ENCODE data around the gene GPC6. TPM values are rescaled to one million over a fixed set of nuclear protein-coding genes. Genes with fewer than 3 reads are reported as not detected.

GPC6 gene
- total and polyA plus RNA-seq, 9 of the 15 experiments (the other 6 are each of a cell fraction or from before 2014, with no cell fraction given) = under 0.01 to 0.20 (median 0.01) TPM; not detected in 4

- TF ChIP-seq USF1 (CRISPR knock-in tag; IDR thresholded peaks at IDR 0.05) = no peak
- no peak for TF ChIP-seq ZBTB7A (IDR thresholded peaks at IDR 0.05; ENCODE audit: borderline replicate concordance, control insufficient read depth, low read depth, low read length)
- no peak for TF ChIP-seq HCFC1 (IDR thresholded peaks at IDR 0.05; ENCODE audit: low read depth, low read length)
- no peak for TF ChIP-seq CBFB (CRISPR knock-in tag; IDR thresholded peaks at IDR 0.05)
These were observed 649.6 kb downstream of the GPC6 start (continued) for GRCh38 chr13:93876236-93876635.

- no peak for ATAC-seq
- H3K79me2 ChIP-seq (ENCODE audit: control insufficient read depth, insufficient read depth, low read length) = no peaks in the 10 kb centered on the region
- H3K4me3 ChIP-seq = no peak overlapping the region
- no TSS peak for BruUV-seq (replicated peaks)
- H2AFZ ChIP-seq (ENCODE audit: low read depth, low read length) = no peak overlapping the region
- no peaks in the 10 kb centered on the region for H4K20me1 ChIP-seq (replicated peaks; ENCODE audit: control insufficient read depth, insufficient read depth, low read length)
- no peaks in the 10 kb centered on the region for H3K9me3 ChIP-seq (replicated peaks; ENCODE audit: control insufficient read depth, insufficient read depth, low read depth, low read length)
- H3K4me2 ChIP-seq (ENCODE audit: insufficient read depth, low read length) = no peak overlapping the region
- no peak overlapping the region for H3K9ac ChIP-seq (ENCODE audit: insufficient read depth in 1 of 2, low read depth in 2 of 2, low read length in 2 of 2)
- no peak overlapping the region for H3K27ac ChIP-seq (ENCODE audit: extremely low read depth, low read depth, low read length)
- H3K9me1 ChIP-seq (ENCODE audit: control insufficient read depth, insufficient read depth, low read length) = no peaks in the 10 kb centered on the region
- no peaks in the 10 kb centered on the region for H3K4me1 ChIP-seq (replicated peaks in 1 of 2; ENCODE audit: control insufficient read depth in 2 of 2, insufficient read depth in 2 of 2, low read length in 2 of 2)
- ChIA-PET CTCF (ENCODE audit: low intra/inter-chr PET ratio) (no interaction called here), POLR2A (no interaction called here)
- no peaks in the 10 kb centered on the region for H3K36me3 ChIP-seq (ENCODE audit: control insufficient read depth, insufficient read depth, low read length)
- in situ Hi-C loops (cut with MboI) (no loop called here), intact Hi-C loops (cut with micrococcal nuclease) (no loop called here)
- FAIRE-seq = no peak
- 0% methylated on average over 2 of the region's 2 CpGs for WGBS (ENCODE audit: insufficient coverage, low coverage, missing lambda C conversion rate)
- H3K27me3 ChIP-seq (ENCODE audit: control insufficient read depth in 2 of 2, insufficient read depth in 2 of 2, low read length in 2 of 2) = no peaks in the 10 kb centered on the region
- DNase-seq (ENCODE audit: extremely low read depth in 1 of 4, low spot score in 3 of 4) = no peak
- no peak for TF ChIP-seq ZNF644 (tag; IDR thresholded peaks at IDR 0.05; ENCODE audit: low read depth)
- TF ChIP-seq NKRF (IDR thresholded peaks at IDR 0.05; ENCODE audit: borderline replicate concordance) = no peak
- no peak for TF ChIP-seq GTF2E2 (tag; IDR thresholded peaks at IDR 0.05)
- TF ChIP-seq MYBL2 (IDR thresholded peaks at IDR 0.05; ENCODE audit: low read depth) = no peak
- TF ChIP-seq MYBL2 (CRISPR knock-in tag; IDR thresholded peaks at IDR 0.05; ENCODE audit: borderline replicate concordance) = no peak
- no peak for TF ChIP-seq MEIS2 (IDR thresholded peaks at IDR 0.05; ENCODE audit: partially characterized antibody)
- TF ChIP-seq HDAC1 (IDR thresholded peaks at IDR 0.05) = no peak
- TF ChIP-seq IFI16 (CRISPR knock-in tag; IDR thresholded peaks at IDR 0.05) = no peak
- no peak for TF ChIP-seq MLX (CRISPR knock-in tag; conservative IDR thresholded peaks at IDR 0.05)
- no peak for TF ChIP-seq ZNF133 (CRISPR knock-in tag; IDR thresholded peaks at IDR 0.05)
- no peak for TF ChIP-seq POLR2H (tag; IDR thresholded peaks at IDR 0.05; ENCODE audit: low read depth)
- no peak for TF ChIP-seq ZNF512 (tag; IDR thresholded peaks at IDR 0.05)
These were observed 652.1 kb downstream of the GPC6 start for GRCh38 chr13:93878675-93879074.
